GM23338 (cell line): Measurements from ENCODE around the gene ZNF536. TPM values are rescaled to one million over a fixed set of nuclear protein-coding genes. Genes with fewer than 3 reads are reported as not detected.

Source experiments
- ATAC-seq: fragments of 200-7000 bp; cut with Tn5 transposase; 3 replicates; pipeline ENCODE4 v1.9.1; 2020
- DNase-seq: peaks from one replicate; pipeline ENCODE4 v3.0.0-alpha.2; 2015; ENCODE audit warnings: low spot score
- H2AFZ ChIP-seq: fragments of 200-600 bp; sonication (generic); 2 replicates; pipeline ENCODE4 v1.8.0; 2016; ENCODE audit warnings: antibody characterized with exemption, mild to moderate bottlenecking, moderate library complexity
- H3F3A ChIP-seq: fragments of 200-600 bp; sonication (generic); replicated peaks from 2 replicates; pipeline ENCODE4 v1.8.0; 2017; ENCODE audit warnings: antibody characterized with exemption, mixed run types, low read depth
- H3K27ac ChIP-seq: fragments of 200-600 bp; sonication (generic); 2 replicates; pipeline ENCODE4 v1.6.1; 2016; ENCODE audit warnings: low read depth
- H3K27me3 ChIP-seq: fragments of 200-600 bp; sonication (generic); 2 replicates; pipeline ENCODE4 v1.8.0; 2016; ENCODE audit warnings: mild to moderate bottlenecking, mixed run types, moderate library complexity; ENCODE audit not compliant: insufficient read depth
- H3K36me3 ChIP-seq: fragments of 200-600 bp; sonication (generic); 2 replicates; pipeline ENCODE4 v1.8.0; 2016; ENCODE audit warnings: mild to moderate bottlenecking; ENCODE audit not compliant: insufficient read depth
- H3K4me1 ChIP-seq: fragments of 200-600 bp; sonication (generic); 2 replicates; pipeline ENCODE4 v1.8.0; 2016; ENCODE audit warnings: mild to moderate bottlenecking, moderate library complexity; ENCODE audit not compliant: insufficient read depth
- H3K4me2 ChIP-seq: fragments of 200-600 bp; sonication (generic); 2 replicates; pipeline ENCODE4 v1.7.1; 2017; ENCODE audit warnings: mixed run types
- H3K4me3 ChIP-seq: fragments of 200-600 bp; sonication (generic); 2 replicates; pipeline ENCODE4 v1.6.1; 2016; ENCODE audit warnings: mixed run types
- H3K79me2 ChIP-seq: fragments of 200-600 bp; sonication (generic); replicated peaks from 2 replicates; pipeline ENCODE4 v1.8.0; 2017; ENCODE audit warnings: mild to moderate bottlenecking; ENCODE audit not compliant: insufficient read depth
- H3K9me2 ChIP-seq: fragments of 200-600 bp; sonication (generic); 2 replicates; pipeline ENCODE4 v1.8.0; 2017; ENCODE audit not compliant: insufficient read depth
- H4K20me1 ChIP-seq: fragments of 200-600 bp; sonication (generic); replicated peaks from 2 replicates; pipeline ENCODE4 v1.8.0; 2017; ENCODE audit warnings: mild to moderate bottlenecking; ENCODE audit not compliant: insufficient read depth
- H3K27ac Mint-ChIP-seq: 2 replicates; pipeline ENCODE4 v1.8.0; 2020; ENCODE audit warnings: inconsistent platforms, mild to moderate bottlenecking, moderate library complexity, mixed read lengths
- H3K27me3 Mint-ChIP-seq: 3 replicates; pipeline ENCODE4 v1.8.0; 2022; ENCODE audit warnings: low read depth, mild to moderate bottlenecking, moderate library complexity, mixed read lengths, inconsistent platforms; ENCODE audit not compliant: insufficient read depth, poor library complexity
- H3K36me3 Mint-ChIP-seq: 3 replicates; pipeline ENCODE4 v1.8.0; 2021; ENCODE audit warnings: low read depth, mild to moderate bottlenecking, inconsistent platforms, moderate library complexity, mixed read lengths
- H3K4me1 Mint-ChIP-seq: 3 replicates; pipeline ENCODE4 v1.8.0; 2020; ENCODE audit warnings: mild to moderate bottlenecking, inconsistent platforms, mixed read lengths
- H3K4me3 Mint-ChIP-seq: 3 replicates; pipeline ENCODE4 v1.8.0; 2021; ENCODE audit warnings: moderate library complexity, mild to moderate bottlenecking, inconsistent platforms, mixed read lengths
- H3K9me3 Mint-ChIP-seq: 3 replicates; pipeline ENCODE4 v1.8.0; 2020; ENCODE audit warnings: moderate library complexity, mild to moderate bottlenecking, inconsistent platforms, mixed read lengths
- CREB1 ChIP-seq: fragments of 250-450 bp; sonication (Bioruptor Pico); IDR thresholded peaks from 2 replicates; pipeline ENCODE4 v1.5.0; 2020; ENCODE audit warnings: low read depth, mild to moderate bottlenecking, moderate library complexity
- ETS1 ChIP-seq: IDR thresholded peaks from 2 replicates; pipeline ENCODE4 v1.6.1; 2016; ENCODE audit warnings: antibody characterized with exemption
- EZH2 ChIP-seq: fragments of 200-600 bp; sonication (generic); IDR thresholded peaks from one replicate; pipeline ENCODE4 v1.8.0; 2017; ENCODE audit warnings: antibody characterized with exemption, mild to moderate bottlenecking, low read depth; ENCODE audit not compliant: unreplicated experiment
- EZH2phosphoT487 ChIP-seq: fragments of 200-600 bp; sonication (generic); IDR thresholded peaks from one replicate; pipeline ENCODE4 v1.8.1; 2018; ENCODE audit warnings: antibody characterized with exemption; ENCODE audit not compliant: unreplicated experiment
- JUNB ChIP-seq: IDR thresholded peaks from one replicate; pipeline ENCODE4 v1.6.1; 2016; ENCODE audit warnings: antibody characterized with exemption; ENCODE audit not compliant: unreplicated experiment
- NANOG ChIP-seq: IDR thresholded peaks from 2 replicates; pipeline ENCODE4 v1.6.1; 2016; ENCODE audit warnings: antibody characterized with exemption, borderline replicate concordance
- ZNF114 ChIP-seq: fragments of 250-450 bp; sonication (Bioruptor Pico); IDR thresholded peaks from 2 replicates; pipeline ENCODE4 v1.5.0; 2020; ENCODE audit warnings: mild to moderate bottlenecking, moderate library complexity
- ZNF331 ChIP-seq: fragments of 250-450 bp; sonication (Bioruptor Pico); IDR thresholded peaks from 2 replicates; pipeline ENCODE4 v1.5.0; 2020; ENCODE audit warnings: low read depth, mild to moderate bottlenecking, moderate library complexity
- polyA plus RNA-seq: library from polyadenylated mRNA; unstranded; fragments of >200 nt; fragmentation: Nextera tagmentation; extraction: Ambion mirVana; gene quantifications from 2 replicates; pipeline ENCODE4 v1.2.1, GENCODE V29; 2016
- total RNA-seq: library from RNA; depleted of rRNA; stranded (reverse); fragments of >200 nt; shearing (Covaris generic); gene quantifications from 2 replicates; pipeline ENCODE4 v1.2.3, GENCODE V29; 2014
- TF ChIP-seq, protein P1 (sequence below): fragments of 250-450 bp; sonication (Bioruptor Pico); IDR thresholded peaks from 2 replicates; pipeline ENCODE4 v1.5.0; 2020; ENCODE audit warnings: mild to moderate bottlenecking, moderate library complexity
- TF ChIP-seq, protein P2 (sequence below): IDR thresholded peaks from one replicate; pipeline ENCODE4 v1.6.1; 2018; ENCODE audit warnings: antibody characterized with exemption; ENCODE audit not compliant: unreplicated experiment

The ZNF536 gene
- total and polyA plus RNA-seq, 2 experiments from 2014 or later: 0.07 TPM; not detected in 1

GRCh38 chr19:30351774-30352173 lies 20.4 kb upstream of the ZNF536 start (continued):
- TF ChIP-seq ZNF331 (CRISPR knock-in tag) (no peak), EZH2 (no peak), ZNF114 (CRISPR knock-in tag) (no peak), EZH2phosphoT487 (no peak), JUNB (no peak), NANOG (no peak), CREB1 (CRISPR knock-in tag) (no peak)
- TF ChIP-seq, protein P1, sequence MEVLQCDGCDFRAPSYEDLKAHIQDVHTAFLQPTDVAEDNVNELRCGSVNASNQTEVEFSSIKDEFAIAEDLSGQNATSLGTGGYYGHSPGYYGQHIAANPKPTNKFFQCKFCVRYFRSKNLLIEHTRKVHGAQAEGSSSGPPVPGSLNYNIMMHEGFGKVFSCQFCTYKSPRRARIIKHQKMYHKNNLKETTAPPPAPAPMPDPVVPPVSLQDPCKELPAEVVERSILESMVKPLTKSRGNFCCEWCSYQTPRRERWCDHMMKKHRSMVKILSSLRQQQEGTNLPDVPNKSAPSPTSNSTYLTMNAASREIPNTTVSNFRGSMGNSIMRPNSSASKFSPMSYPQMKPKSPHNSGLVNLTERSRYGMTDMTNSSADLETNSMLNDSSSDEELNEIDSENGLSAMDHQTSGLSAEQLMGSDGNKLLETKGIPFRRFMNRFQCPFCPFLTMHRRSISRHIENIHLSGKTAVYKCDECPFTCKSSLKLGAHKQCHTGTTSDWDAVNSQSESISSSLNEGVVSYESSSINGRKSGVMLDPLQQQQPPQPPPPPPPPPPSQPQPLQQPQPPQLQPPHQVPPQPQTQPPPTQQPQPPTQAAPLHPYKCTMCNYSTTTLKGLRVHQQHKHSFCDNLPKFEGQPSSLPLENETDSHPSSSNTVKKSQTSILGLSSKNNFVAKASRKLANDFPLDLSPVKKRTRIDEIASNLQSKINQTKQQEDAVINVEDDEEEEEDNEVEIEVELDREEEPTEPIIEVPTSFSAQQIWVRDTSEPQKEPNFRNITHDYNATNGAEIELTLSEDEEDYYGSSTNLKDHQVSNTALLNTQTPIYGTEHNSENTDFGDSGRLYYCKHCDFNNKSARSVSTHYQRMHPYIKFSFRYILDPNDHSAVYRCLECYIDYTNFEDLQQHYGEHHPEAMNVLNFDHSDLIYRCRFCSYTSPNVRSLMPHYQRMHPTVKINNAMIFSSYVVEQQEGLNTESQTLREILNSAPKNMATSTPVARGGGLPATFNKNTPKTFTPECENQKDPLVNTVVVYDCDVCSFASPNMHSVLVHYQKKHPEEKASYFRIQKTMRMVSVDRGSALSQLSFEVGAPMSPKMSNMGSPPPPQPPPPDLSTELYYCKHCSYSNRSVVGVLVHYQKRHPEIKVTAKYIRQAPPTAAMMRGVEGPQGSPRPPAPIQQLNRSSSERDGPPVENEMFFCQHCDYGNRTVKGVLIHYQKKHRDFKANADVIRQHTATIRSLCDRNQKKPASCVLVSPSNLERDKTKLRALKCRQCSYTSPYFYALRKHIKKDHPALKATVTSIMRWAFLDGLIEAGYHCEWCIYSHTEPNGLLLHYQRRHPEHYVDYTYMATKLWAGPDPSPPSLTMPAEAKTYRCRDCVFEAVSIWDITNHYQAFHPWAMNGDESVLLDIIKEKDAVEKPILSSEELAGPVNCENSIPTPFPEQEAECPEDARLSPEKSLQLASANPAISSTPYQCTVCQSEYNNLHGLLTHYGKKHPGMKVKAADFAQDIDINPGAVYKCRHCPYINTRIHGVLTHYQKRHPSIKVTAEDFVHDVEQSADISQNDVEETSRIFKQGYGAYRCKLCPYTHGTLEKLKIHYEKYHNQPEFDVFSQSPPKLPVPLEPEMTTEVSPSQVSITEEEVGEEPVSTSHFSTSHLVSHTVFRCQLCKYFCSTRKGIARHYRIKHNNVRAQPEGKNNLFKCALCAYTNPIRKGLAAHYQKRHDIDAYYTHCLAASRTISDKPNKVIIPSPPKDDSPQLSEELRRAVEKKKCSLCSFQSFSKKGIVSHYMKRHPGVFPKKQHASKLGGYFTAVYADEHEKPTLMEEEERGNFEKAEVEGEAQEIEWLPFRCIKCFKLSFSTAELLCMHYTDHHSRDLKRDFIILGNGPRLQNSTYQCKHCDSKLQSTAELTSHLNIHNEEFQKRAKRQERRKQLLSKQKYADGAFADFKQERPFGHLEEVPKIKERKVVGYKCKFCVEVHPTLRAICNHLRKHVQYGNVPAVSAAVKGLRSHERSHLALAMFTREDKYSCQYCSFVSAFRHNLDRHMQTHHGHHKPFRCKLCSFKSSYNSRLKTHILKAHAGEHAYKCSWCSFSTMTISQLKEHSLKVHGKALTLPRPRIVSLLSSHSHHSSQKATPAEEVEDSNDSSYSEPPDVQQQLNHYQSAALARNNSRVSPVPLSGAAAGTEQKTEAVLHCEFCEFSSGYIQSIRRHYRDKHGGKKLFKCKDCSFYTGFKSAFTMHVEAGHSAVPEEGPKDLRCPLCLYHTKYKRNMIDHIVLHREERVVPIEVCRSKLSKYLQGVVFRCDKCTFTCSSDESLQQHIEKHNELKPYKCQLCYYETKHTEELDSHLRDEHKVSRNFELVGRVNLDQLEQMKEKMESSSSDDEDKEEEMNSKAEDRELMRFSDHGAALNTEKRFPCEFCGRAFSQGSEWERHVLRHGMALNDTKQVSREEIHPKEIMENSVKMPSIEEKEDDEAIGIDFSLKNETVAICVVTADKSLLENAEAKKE (CRISPR knock-in tag): no peak

GRCh38 chr19:30353394-30353945 lies 18.7 kb upstream of the ZNF536 start:
- Histone ChIP-seq H3K27me3 (no peaks in the 10 kb centered on the region), H3K4me1 (peaks cover 23% of the 10 kb centered on the region), H3K4me2 (no peak overlapping the region), H3K9me2 (peaks cover 5% of the 10 kb centered on the region; the same call in 1 of the 2 replicates), H2AFZ (no peak overlapping the region), H4K20me1 (no peaks in the 10 kb centered on the region), H3F3A (no peaks in the 10 kb centered on the region), H3K4me3 (no peak overlapping the region), H3K36me3 (no peaks in the 10 kb centered on the region), H3K27ac (no peak overlapping the region), H3K79me2 (no peaks in the 10 kb centered on the region)
- Mint-ChIP-seq H3K27ac (peak overlapping the region; percentile 17), H3K4me3 (no peak overlapping the region), H3K36me3 (no peaks in the 10 kb centered on the region; the same call in 2 of the 3 replicates), H3K4me1 (peaks cover 39% of the 10 kb centered on the region), H3K9me3 (peaks cover 5% of the 10 kb centered on the region; the same call in 1 of the 3 replicates), H3K27me3 (peaks cover 9% of the 10 kb centered on the region)
- DNase-seq (no peak), ATAC-seq (no peak)
- TF ChIP-seq ZNF331 (CRISPR knock-in tag): no peak
- TF ChIP-seq CREB1 (CRISPR knock-in tag): no peak
- TF ChIP-seq, protein P2, sequence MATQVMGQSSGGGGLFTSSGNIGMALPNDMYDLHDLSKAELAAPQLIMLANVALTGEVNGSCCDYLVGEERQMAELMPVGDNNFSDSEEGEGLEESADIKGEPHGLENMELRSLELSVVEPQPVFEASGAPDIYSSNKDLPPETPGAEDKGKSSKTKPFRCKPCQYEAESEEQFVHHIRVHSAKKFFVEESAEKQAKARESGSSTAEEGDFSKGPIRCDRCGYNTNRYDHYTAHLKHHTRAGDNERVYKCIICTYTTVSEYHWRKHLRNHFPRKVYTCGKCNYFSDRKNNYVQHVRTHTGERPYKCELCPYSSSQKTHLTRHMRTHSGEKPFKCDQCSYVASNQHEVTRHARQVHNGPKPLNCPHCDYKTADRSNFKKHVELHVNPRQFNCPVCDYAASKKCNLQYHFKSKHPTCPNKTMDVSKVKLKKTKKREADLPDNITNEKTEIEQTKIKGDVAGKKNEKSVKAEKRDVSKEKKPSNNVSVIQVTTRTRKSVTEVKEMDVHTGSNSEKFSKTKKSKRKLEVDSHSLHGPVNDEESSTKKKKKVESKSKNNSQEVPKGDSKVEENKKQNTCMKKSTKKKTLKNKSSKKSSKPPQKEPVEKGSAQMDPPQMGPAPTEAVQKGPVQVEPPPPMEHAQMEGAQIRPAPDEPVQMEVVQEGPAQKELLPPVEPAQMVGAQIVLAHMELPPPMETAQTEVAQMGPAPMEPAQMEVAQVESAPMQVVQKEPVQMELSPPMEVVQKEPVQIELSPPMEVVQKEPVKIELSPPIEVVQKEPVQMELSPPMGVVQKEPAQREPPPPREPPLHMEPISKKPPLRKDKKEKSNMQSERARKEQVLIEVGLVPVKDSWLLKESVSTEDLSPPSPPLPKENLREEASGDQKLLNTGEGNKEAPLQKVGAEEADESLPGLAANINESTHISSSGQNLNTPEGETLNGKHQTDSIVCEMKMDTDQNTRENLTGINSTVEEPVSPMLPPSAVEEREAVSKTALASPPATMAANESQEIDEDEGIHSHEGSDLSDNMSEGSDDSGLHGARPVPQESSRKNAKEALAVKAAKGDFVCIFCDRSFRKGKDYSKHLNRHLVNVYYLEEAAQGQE: no peak
- no peak for TF ChIP-seq ETS1
- TF ChIP-seq NANOG: no peak
- TF ChIP-seq EZH2: no peak
